ENCODE measurements around the gene UNC45B.

DNA sequence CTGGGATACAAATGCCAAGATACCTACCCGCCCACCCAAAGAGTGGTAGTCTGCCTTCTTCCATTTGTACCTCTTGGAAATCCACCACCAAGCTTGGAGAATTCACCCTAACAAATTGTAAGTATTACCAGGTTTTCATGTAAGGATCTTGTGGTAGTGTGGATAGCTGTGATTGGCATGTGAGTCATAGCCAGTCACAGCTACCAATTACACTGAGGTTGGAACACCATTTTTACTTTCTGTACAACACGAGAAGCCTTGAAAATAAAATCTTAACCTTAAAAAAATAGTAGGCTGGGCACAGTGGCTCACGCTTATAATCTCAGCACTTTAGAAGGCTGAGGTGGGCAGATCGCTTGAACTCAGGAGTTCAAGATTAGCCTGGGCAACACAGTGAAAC is 65.1 kb downstream of the UNC45B start:
- TF ChIP-seq POLR2A (IDR thresholded peaks at IDR 0.05; ENCODE audit: low read depth, low read length) (no peak), POLR2AphosphoS5 (IDR thresholded peaks at IDR 0.05; ENCODE audit: insufficient read depth, low read depth, low read length) (no peak), EZH2 (IDR thresholded peaks at IDR 0.05; ENCODE audit: borderline replicate concordance, low read depth, low read length, severe bottlenecking) (no peak), GATA2 (IDR thresholded peaks at IDR 0.05; ENCODE audit: insufficient read depth, insufficient read length, low read depth, low read length) (no peak)
- TF ChIP-seq, protein P1, sequence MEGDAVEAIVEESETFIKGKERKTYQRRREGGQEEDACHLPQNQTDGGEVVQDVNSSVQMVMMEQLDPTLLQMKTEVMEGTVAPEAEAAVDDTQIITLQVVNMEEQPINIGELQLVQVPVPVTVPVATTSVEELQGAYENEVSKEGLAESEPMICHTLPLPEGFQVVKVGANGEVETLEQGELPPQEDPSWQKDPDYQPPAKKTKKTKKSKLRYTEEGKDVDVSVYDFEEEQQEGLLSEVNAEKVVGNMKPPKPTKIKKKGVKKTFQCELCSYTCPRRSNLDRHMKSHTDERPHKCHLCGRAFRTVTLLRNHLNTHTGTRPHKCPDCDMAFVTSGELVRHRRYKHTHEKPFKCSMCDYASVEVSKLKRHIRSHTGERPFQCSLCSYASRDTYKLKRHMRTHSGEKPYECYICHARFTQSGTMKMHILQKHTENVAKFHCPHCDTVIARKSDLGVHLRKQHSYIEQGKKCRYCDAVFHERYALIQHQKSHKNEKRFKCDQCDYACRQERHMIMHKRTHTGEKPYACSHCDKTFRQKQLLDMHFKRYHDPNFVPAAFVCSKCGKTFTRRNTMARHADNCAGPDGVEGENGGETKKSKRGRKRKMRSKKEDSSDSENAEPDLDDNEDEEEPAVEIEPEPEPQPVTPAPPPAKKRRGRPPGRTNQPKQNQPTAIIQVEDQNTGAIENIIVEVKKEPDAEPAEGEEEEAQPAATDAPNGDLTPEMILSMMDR (IDR thresholded peaks at IDR 0.05; ENCODE audit: extremely low read depth in 1 of 2, insufficient read depth in 1 of 2, low read depth in 1 of 2, low read length in 2 of 2), result no peak

Data from endothelial cell of umbilical vein (primary cell).